ENCODE data around the gene RUNX1. TPM values are rescaled to one million over a fixed set of nuclear protein-coding genes. Genes with fewer than 3 reads are reported as not detected.

RUNX1 gene
- total RNA-seq, 2 donors from 2014 or later: 4.9 to 12.5 TPM

GRCh38 chr21:34858559-34858958 lies 190.5 kb downstream of the RUNX1 start:
- 66 to 70% methylated on average over 3 of the region's 3 CpGs for WGBS, 2 donors
- Histone ChIP-seq H3K27me3 (no peaks in the 10 kb centered on the region), H3K4me3 (no peak overlapping the region), H3K27ac (no peak overlapping the region), H3K4me1 (no peaks in the 10 kb centered on the region), H3K9me3 (no peaks in the 10 kb centered on the region), H3K36me3 (replicated peaks in 1 of 2; ENCODE audit: insufficient read depth in 1 of 2, low read depth in 2 of 2) (no peaks in the 10 kb centered on the region)
- intact Hi-C loops (cut with DNase I): no loop called here
- ATAC-seq (no peak), DNase-seq (no peak)
- TF ChIP-seq CTCF (IDR thresholded peaks at IDR 0.05) (no peak), POLR2A (IDR thresholded peaks at IDR 0.05) (no peak)

- no peak for DNase-seq
- intact Hi-C loops (cut with DNase I): no loop called here
- H3K4me1 ChIP-seq: no peaks in the 10 kb centered on the region
- H3K36me3 ChIP-seq (replicated peaks in 1 of 2; ENCODE audit: insufficient read depth in 1 of 2, low read depth in 2 of 2): no peaks in the 10 kb centered on the region
- TF ChIP-seq POLR2A (IDR thresholded peaks at IDR 0.05) (no peak), CTCF (IDR thresholded peaks at IDR 0.05) (no peak)
- no peaks in the 10 kb centered on the region for H3K9me3 ChIP-seq
- no peaks in the 10 kb centered on the region for H3K27me3 ChIP-seq
- ATAC-seq: no peak
- 76 to 83% methylated on average over 4 of the region's 4 CpGs for WGBS, 2 donors
- H3K27ac ChIP-seq: no peak overlapping the region
- no peak overlapping the region for H3K4me3 ChIP-seq
Observed at GRCh38 chr21:34857874-34858273, 191.2 kb downstream of the RUNX1 start.

GRCh38 chr21:34857122-34857713 lies 191.9 kb downstream of the RUNX1 start:
- Histone ChIP-seq H3K4me1 (no peaks in the 10 kb centered on the region), H3K9me3 (no peaks in the 10 kb centered on the region), H3K4me3 (no peak overlapping the region), H3K27ac (no peak overlapping the region), H3K36me3 (replicated peaks in 1 of 2; ENCODE audit: insufficient read depth in 1 of 2, low read depth in 2 of 2) (no peaks in the 10 kb centered on the region), H3K27me3 (no peaks in the 10 kb centered on the region)
- no peak for DNase-seq
- intact Hi-C loops (cut with DNase I): no loop called here
- WGBS, 2 donors: 67 to 75% methylated on average over 9 of the region's 9 CpGs
- ATAC-seq: no peak
- TF ChIP-seq CTCF (IDR thresholded peaks at IDR 0.05): no peak

GRCh38 chr21:34852448-34852847 lies 196.7 kb downstream of the RUNX1 start:
- no peak overlapping the region for H3K4me3 ChIP-seq
- WGBS, 2 donors: 65 to 77% methylated on average over 3 of the region's 3 CpGs
- no peaks in the 10 kb centered on the region for H3K36me3 ChIP-seq (replicated peaks in 1 of 2; ENCODE audit: insufficient read depth in 1 of 2, low read depth in 2 of 2)
- H3K4me1 ChIP-seq: no peaks in the 10 kb centered on the region
- no peaks in the 10 kb centered on the region for H3K9me3 ChIP-seq
- TF ChIP-seq POLR2A (IDR thresholded peaks at IDR 0.05) (no peak), CTCF (IDR thresholded peaks at IDR 0.05) (no peak)
- no peak for DNase-seq
- no peak overlapping the region for H3K27ac ChIP-seq
- H3K27me3 ChIP-seq: no peaks in the 10 kb centered on the region
- intact Hi-C loops (cut with DNase I): no loop called here
- ATAC-seq: no peak

- no peaks in the 10 kb centered on the region for H3K4me1 ChIP-seq
- intact Hi-C loops (cut with DNase I): no loop called here
- H3K27ac ChIP-seq: no peak overlapping the region
- no peak for TF ChIP-seq POLR2A (IDR thresholded peaks at IDR 0.05)
- TF ChIP-seq CTCF (IDR thresholded peaks at IDR 0.05): no peak
- no peaks in the 10 kb centered on the region for H3K27me3 ChIP-seq
- no peak for DNase-seq
- H3K9me3 ChIP-seq: no peaks in the 10 kb centered on the region
- no peaks in the 10 kb centered on the region for H3K36me3 ChIP-seq (replicated peaks in 1 of 2; ENCODE audit: insufficient read depth in 1 of 2, low read depth in 2 of 2)
- 77 to 84% methylated on average over 11 of the region's 11 CpGs for WGBS, 2 donors
- no peak overlapping the region for H3K4me3 ChIP-seq
- ATAC-seq: no peak
Observed at GRCh38 chr21:34850166-34850690, 198.9 kb downstream of the RUNX1 start.
